Measurements from ENCODE around the gene ZEB2.
A peak's percentile ranks its signal among the peaks of the same experiment; 100 is the strongest.

ZEB2 gene

GRCh38 chr2:144490857-144491256, 29.1 kb downstream of the ZEB2 start:
- no peaks in the 10 kb centered on the region for H3K9me3 ChIP-seq (ENCODE audit: insufficient read depth, low read depth, low read length)
- 96% methylated on average over 15 of the region's 15 CpGs for WGBS

GRCh38 chr2:144490017-144490416, 29.9 kb downstream of the ZEB2 start:
- no peaks in the 10 kb centered on the region for H3K27me3 ChIP-seq (ENCODE audit: insufficient read depth, low read length)
- H3K9ac ChIP-seq (ENCODE audit: low read depth, low read length): no peak overlapping the region
- H3K9me3 ChIP-seq (ENCODE audit: insufficient read depth, low read depth, low read length): no peaks in the 10 kb centered on the region
- no peaks in the 10 kb centered on the region for H3K4me1 ChIP-seq (ENCODE audit: insufficient read depth, low read length)
- no peak overlapping the region for H3K27ac ChIP-seq (ENCODE audit: low read depth, low read length)
- H3K4me3 ChIP-seq (ENCODE audit: low read length): no peak overlapping the region
- H3K36me3 ChIP-seq (ENCODE audit: insufficient read depth, low read length): no peaks in the 10 kb centered on the region

More at GRCh38 chr2:144490857-144491256, 29.1 kb downstream of the ZEB2 start:
- Histone ChIP-seq H3K4me3 (ENCODE audit: low read length) (no peak overlapping the region), H3K27ac (ENCODE audit: low read depth, low read length) (no peak overlapping the region), H3K27me3 (ENCODE audit: insufficient read depth, low read length) (no peaks in the 10 kb centered on the region), H3K36me3 (ENCODE audit: insufficient read depth, low read length) (no peaks in the 10 kb centered on the region), H3K9ac (ENCODE audit: low read depth, low read length) (no peak overlapping the region), H3K4me1 (ENCODE audit: insufficient read depth, low read length) (no peaks in the 10 kb centered on the region)

- WGBS: 94% methylated on average over 10 of the region's 10 CpGs
- Histone ChIP-seq H3K36me3 (ENCODE audit: insufficient read depth, low read length) (no peaks in the 10 kb centered on the region), H3K9ac (ENCODE audit: low read depth, low read length) (no peak overlapping the region), H3K27ac (ENCODE audit: low read depth, low read length) (no peak overlapping the region), H3K9me3 (ENCODE audit: insufficient read depth, low read depth, low read length) (no peaks in the 10 kb centered on the region), H3K27me3 (ENCODE audit: insufficient read depth, low read length) (no peaks in the 10 kb centered on the region), H3K4me3 (ENCODE audit: low read length) (no peak overlapping the region), H3K4me1 (ENCODE audit: insufficient read depth, low read length) (no peaks in the 10 kb centered on the region)
These were observed 30.5 kb downstream of the ZEB2 start for GRCh38 chr2:144489315-144489916.

- H3K36me3 ChIP-seq (ENCODE audit: insufficient read depth, low read length): no peaks in the 10 kb centered on the region
- peaks cover 20% of the 10 kb centered on the region for H3K4me1 ChIP-seq (ENCODE audit: insufficient read depth, low read length)
- no peaks in the 10 kb centered on the region for H3K27me3 ChIP-seq (ENCODE audit: insufficient read depth, low read length)
- H3K9ac ChIP-seq (ENCODE audit: low read depth, low read length): no peak overlapping the region
- WGBS: 95% methylated on average over 5 of the region's 5 CpGs
- no peaks in the 10 kb centered on the region for H3K9me3 ChIP-seq (ENCODE audit: insufficient read depth, low read depth, low read length)
- H3K27ac ChIP-seq (ENCODE audit: low read depth, low read length): no peak overlapping the region
- H3K4me3 ChIP-seq (ENCODE audit: low read length): no peak overlapping the region
These were observed 35.5 kb downstream of the ZEB2 start for GRCh38 chr2:144484201-144484948.

GRCh38 chr2:144481666-144482065, 38.3 kb downstream of the ZEB2 start:
- Histone ChIP-seq H3K9ac (ENCODE audit: low read depth, low read length) (no peak overlapping the region), H3K27ac (ENCODE audit: low read depth, low read length) (no peak overlapping the region), H3K9me3 (ENCODE audit: insufficient read depth, low read depth, low read length) (no peaks in the 10 kb centered on the region), H3K4me3 (ENCODE audit: low read length) (no peak overlapping the region), H3K4me1 (ENCODE audit: insufficient read depth, low read length) (peaks cover 42% of the 10 kb centered on the region), H3K27me3 (ENCODE audit: insufficient read depth, low read length) (no peaks in the 10 kb centered on the region), H3K36me3 (ENCODE audit: insufficient read depth, low read length) (no peaks in the 10 kb centered on the region)
- WGBS: 89% methylated on average over 3 of the region's 4 CpGs

- Histone ChIP-seq H3K9ac (ENCODE audit: low read depth, low read length) (no peak overlapping the region), H3K9me3 (ENCODE audit: insufficient read depth, low read depth, low read length) (no peaks in the 10 kb centered on the region), H3K4me1 (ENCODE audit: insufficient read depth, low read length) (peaks cover 47% of the 10 kb centered on the region), H3K27ac (ENCODE audit: low read depth, low read length) (no peak overlapping the region), H3K27me3 (ENCODE audit: insufficient read depth, low read length) (no peaks in the 10 kb centered on the region), H3K36me3 (ENCODE audit: insufficient read depth, low read length) (no peaks in the 10 kb centered on the region), H3K4me3 (ENCODE audit: low read length) (no peak overlapping the region)
- WGBS: 89% methylated on average over 6 of the region's 6 CpGs
These were observed 38.8 kb downstream of the ZEB2 start for GRCh38 chr2:144481109-144481508.

GRCh38 chr2:144480285-144480684, 39.6 kb downstream of the ZEB2 start:
- no peaks in the 10 kb centered on the region for H3K9me3 ChIP-seq (ENCODE audit: insufficient read depth, low read depth, low read length)
- no peaks in the 10 kb centered on the region for H3K27me3 ChIP-seq (ENCODE audit: insufficient read depth, low read length)
- peak overlapping the region; percentile 71 for H3K27ac ChIP-seq (ENCODE audit: low read depth, low read length)
- no peak overlapping the region for H3K4me3 ChIP-seq (ENCODE audit: low read length)
- H3K36me3 ChIP-seq (ENCODE audit: insufficient read depth, low read length): no peaks in the 10 kb centered on the region
- 0 out of 2 replicates have a peak overlapping the region, but pooled peaks have one; percentile 6 for H3K9ac ChIP-seq (ENCODE audit: low read depth, low read length)
- peaks cover 49% of the 10 kb centered on the region for H3K4me1 ChIP-seq (ENCODE audit: insufficient read depth, low read length)
- WGBS: 61% methylated on average over 1 of the region's 1 CpG

GRCh38 chr2:144479659-144480058, 40.3 kb downstream of the ZEB2 start:
- 36% methylated on average over 7 of the region's 8 CpGs for WGBS
- Histone ChIP-seq H3K4me3 (ENCODE audit: low read length) (no peak overlapping the region), H3K9ac (ENCODE audit: low read depth, low read length) (peak overlapping the region; percentile 11; the same call in 1 of the 2 replicates), H3K27me3 (ENCODE audit: insufficient read depth, low read length) (no peaks in the 10 kb centered on the region), H3K27ac (ENCODE audit: low read depth, low read length) (peak overlapping the region; percentile 71), H3K36me3 (ENCODE audit: insufficient read depth, low read length) (no peaks in the 10 kb centered on the region), H3K4me1 (ENCODE audit: insufficient read depth, low read length) (peaks cover 49% of the 10 kb centered on the region), H3K9me3 (ENCODE audit: insufficient read depth, low read depth, low read length) (no peaks in the 10 kb centered on the region)

- Histone ChIP-seq H3K27ac (ENCODE audit: low read depth, low read length) (peak overlapping the region; percentile 71; the same call in 1 of the 2 replicates), H3K27me3 (ENCODE audit: insufficient read depth, low read length) (no peaks in the 10 kb centered on the region), H3K9me3 (ENCODE audit: insufficient read depth, low read depth, low read length) (no peaks in the 10 kb centered on the region), H3K4me3 (ENCODE audit: low read length) (no peak overlapping the region), H3K36me3 (ENCODE audit: insufficient read depth, low read length) (no peaks in the 10 kb centered on the region), H3K9ac (ENCODE audit: low read depth, low read length) (no peak overlapping the region), H3K4me1 (ENCODE audit: insufficient read depth, low read length) (peaks cover 52% of the 10 kb centered on the region)
- 18% methylated on average over 4 of the region's 4 CpGs for WGBS
These were observed 40.8 kb downstream of the ZEB2 start for GRCh38 chr2:144479138-144479537.

GRCh38 chr2:144477957-144478311, 42.0 kb downstream of the ZEB2 start:
- no peak overlapping the region for H3K9ac ChIP-seq (ENCODE audit: low read depth, low read length)
- H3K4me3 ChIP-seq (ENCODE audit: low read length): no peak overlapping the region
- no peak overlapping the region for H3K27ac ChIP-seq (ENCODE audit: low read depth, low read length)
- no peaks in the 10 kb centered on the region for H3K36me3 ChIP-seq (ENCODE audit: insufficient read depth, low read length)
- no peaks in the 10 kb centered on the region for H3K9me3 ChIP-seq (ENCODE audit: insufficient read depth, low read depth, low read length)
- H3K27me3 ChIP-seq (ENCODE audit: insufficient read depth, low read length): no peaks in the 10 kb centered on the region
- WGBS: 66% methylated on average over 7 of the region's 7 CpGs
- H3K4me1 ChIP-seq (ENCODE audit: insufficient read depth, low read length): peaks cover 57% of the 10 kb centered on the region

- H3K27me3 ChIP-seq (ENCODE audit: insufficient read depth, low read length): no peaks in the 10 kb centered on the region
- H3K9me3 ChIP-seq (ENCODE audit: insufficient read depth, low read depth, low read length): no peaks in the 10 kb centered on the region
- no peak overlapping the region for H3K4me3 ChIP-seq (ENCODE audit: low read length)
- H3K9ac ChIP-seq (ENCODE audit: low read depth, low read length): no peak overlapping the region
- WGBS: 76% methylated on average over 3 of the region's 4 CpGs
- H3K4me1 ChIP-seq (ENCODE audit: insufficient read depth, low read length): peaks cover 57% of the 10 kb centered on the region
- no peak overlapping the region for H3K27ac ChIP-seq (ENCODE audit: low read depth, low read length)
- no peaks in the 10 kb centered on the region; the same call in 1 of the 2 replicates for H3K36me3 ChIP-seq (ENCODE audit: insufficient read depth, low read length)
These were observed 42.5 kb downstream of the ZEB2 start for GRCh38 chr2:144477281-144477956.
